ENCODE results near the gene ANKRD13A. TPM values are rescaled to one million over a fixed set of nuclear protein-coding genes. Genes with fewer than 3 reads are reported as not detected.

Gene ANKRD13A
- total and polyA plus RNA-seq, 2 of the 13 experiments (the other 11 are each of a cell fraction or from before 2014, with no cell fraction given): 34.1 to 41.6 TPM

DNA sequence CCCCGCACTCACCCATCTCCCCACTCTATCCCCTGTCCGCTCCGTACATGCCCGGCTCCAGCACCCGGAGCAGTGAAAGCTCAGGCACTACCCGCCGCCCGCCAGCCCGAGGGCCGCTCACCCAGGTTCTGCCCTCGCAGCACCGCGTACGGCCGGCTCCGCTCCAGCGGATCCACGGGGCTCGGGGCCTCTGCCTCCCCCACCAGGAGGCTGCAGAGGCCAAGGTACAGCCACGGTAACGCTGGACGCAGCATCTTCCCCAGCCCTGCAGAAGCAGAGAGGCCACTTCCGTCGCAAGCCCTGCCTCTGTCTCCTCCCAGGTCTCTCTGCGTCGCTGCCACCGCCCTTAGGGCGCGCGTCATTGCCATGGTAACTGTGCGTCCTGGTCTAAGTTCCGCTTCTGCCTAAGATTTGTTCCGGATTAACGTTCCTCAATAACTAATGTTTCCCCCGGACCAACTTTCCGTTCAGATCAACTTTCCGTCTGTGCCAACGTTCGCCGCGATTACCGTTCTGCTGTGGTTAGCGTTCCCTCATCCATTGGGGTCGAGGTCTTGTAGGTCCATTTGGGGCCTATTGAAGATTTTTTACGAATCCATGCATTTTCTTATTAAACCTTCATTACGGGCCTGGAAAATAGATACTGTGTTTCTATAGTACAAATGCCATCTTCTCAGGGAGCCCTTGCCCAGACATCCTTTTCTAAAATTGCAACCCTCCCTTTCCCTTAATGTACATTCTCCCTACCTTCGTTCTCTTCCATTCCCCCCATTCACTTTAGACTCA lies 49.2 kb downstream of the ANKRD13A start, which contains the start of gene C12orf76:
TSS of gene C12orf76 (minus strand) at position 281 of the 786 bp plus-strand sequence. CDS start at position 254, 27 bp downstream.
- in situ Hi-C loops (cut with HindIII; ENCODE audit: extremely low pct_ligation_motif_present, low pct_unique_long_range_greater_than_20kb) (no loop called here), intact Hi-C loops (cut with micrococcal nuclease; ENCODE audit: unreplicated experiment) (loop anchor here (2.0 kb wide), 1 partner anchor 30 kb away; no protein-coding TSS in a partner anchor)
- Histone ChIP-seq H3K4me3 (replicated peaks in 1 of 3; ENCODE audit: insufficient read depth in 1 of 3, low read depth in 2 of 3, low read length in 3 of 3) (peak within 1 kb of the TSS; percentile 73 to 90 (median 89)), H3K27ac (ENCODE audit: extremely low read length, insufficient read depth, low read length) (peak within 1 kb of the TSS; percentile 77), H3K4me2 (ENCODE audit: low read depth, low read length) (peak within 1 kb of the TSS; percentile 83), H4K20me1 (ENCODE audit: insufficient read depth, low read length) (no peaks in the 10 kb centered on the region), H3K27me3 (ENCODE audit: control insufficient read depth in 1 of 2, insufficient read depth in 2 of 2, low read length in 2 of 2) (no peaks in the 10 kb centered on the region), H2AFZ (ENCODE audit: low read length) (peak within 1 kb of the TSS; percentile 11), H3K4me1 (ENCODE audit: insufficient read depth, low read length) (peaks cover 39% of the 10 kb centered on the region), H3K9ac (ENCODE audit: insufficient read depth, low read depth, low read length) (peak within 1 kb of the TSS; percentile 82), H3K79me2 (ENCODE audit: insufficient read depth, low read length) (peaks cover 25% of the 10 kb centered on the region), H3K36me3 (replicated peaks in 1 of 2; ENCODE audit: control insufficient read depth in 1 of 2, insufficient read depth in 2 of 2, low read length in 2 of 2) (peaks cover 0 to 2% of the 10 kb centered on the region in 2 experiments; a peak in 1 of 5 replicates), H3K9me3 (ENCODE audit: low read length) (no peaks in the 10 kb centered on the region)
- peak; percentile 93 for DNase-seq (ENCODE audit: low spot score)
- WGBS (ENCODE audit: low lambda C conversion rate): 2% methylated on average over 20 of the region's 47 CpGs
- ChIA-PET POLR2A (interaction anchor here (0.9 to 2.1 kb wide), 6 partner anchors 12 to 43 kb away, joined by 3 to 12 read pairs (median 6); no protein-coding TSS in a partner anchor), CTCF (ENCODE audit: low intra/inter-chr PET ratio, low total read pairs) (no interaction called here)
- ATAC-seq: peak; percentile 99
- no TSS peak for BruUV-seq (replicated peaks)
- FAIRE-seq: peak; percentile 99
- no peak for TF ChIP-seq SCMH1 (CRISPR knock-in tag; IDR thresholded peaks at IDR 0.05; ENCODE audit: borderline replicate concordance)
- TF ChIP-seq RFX3 (CRISPR knock-in tag; IDR thresholded peaks at IDR 0.05): peak; percentile 99
- TF ChIP-seq ZSCAN22 (CRISPR knock-in tag; IDR thresholded peaks at IDR 0.05): no peak
- no peak for TF ChIP-seq NCOA5 (CRISPR knock-in tag; IDR thresholded peaks at IDR 0.05)
- no peak for TF ChIP-seq ZFP62 (CRISPR knock-in tag; IDR thresholded peaks at IDR 0.05)
- no peak for TF ChIP-seq BHLHE40 (IDR thresholded peaks at IDR 0.05; ENCODE audit: low read length)
- TF ChIP-seq SKIL (CRISPR knock-in tag; IDR thresholded peaks at IDR 0.05; ENCODE audit: borderline replicate concordance): no peak
- TF ChIP-seq ZKSCAN5 (CRISPR knock-in tag; IDR thresholded peaks at IDR 0.05): no peak
- no peak for TF ChIP-seq BCL6 (CRISPR knock-in tag; IDR thresholded peaks at IDR 0.05)
- TF ChIP-seq GPBP1L1 (CRISPR knock-in tag; IDR thresholded peaks at IDR 0.05): no peak
- TF ChIP-seq SPEN (CRISPR knock-in tag; IDR thresholded peaks at IDR 0.05; ENCODE audit: low read depth): peak; percentile 90
- peak; percentile 30; the same call in 1 of the 2 replicates for TF ChIP-seq CHD2 (IDR thresholded peaks at IDR 0.05; ENCODE audit: low read depth, low read length)
- peak; percentile 57; the same call in 1 of the 2 replicates for TF ChIP-seq ZSCAN25 (CRISPR knock-in tag; IDR thresholded peaks at IDR 0.05)
- peak; percentile 23; the same call in 1 of the 2 replicates for TF ChIP-seq ZNF567 (CRISPR knock-in tag; IDR thresholded peaks at IDR 0.05; ENCODE audit: borderline replicate concordance)
- no peak for TF ChIP-seq ZNF24 (IDR thresholded peaks at IDR 0.05)
- TF ChIP-seq, protein P1, sequence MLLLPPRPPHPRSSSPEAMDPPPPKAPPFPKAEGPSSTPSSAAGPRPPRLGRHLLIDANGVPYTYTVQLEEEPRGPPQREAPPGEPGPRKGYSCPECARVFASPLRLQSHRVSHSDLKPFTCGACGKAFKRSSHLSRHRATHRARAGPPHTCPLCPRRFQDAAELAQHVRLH (CRISPR knock-in tag; IDR thresholded peaks at IDR 0.05; ENCODE audit: borderline replicate concordance, low read depth): peak; percentile 85; the same call in 1 of the 2 replicates
- peak; percentile 99 for TF ChIP-seq MIXL1 (CRISPR knock-in tag; IDR thresholded peaks at IDR 0.05)
- TF ChIP-seq ZNF569 (CRISPR knock-in tag; IDR thresholded peaks at IDR 0.05; ENCODE audit: borderline replicate concordance): no peak
- peak; percentile 62; the same call in 1 of the 2 replicates for TF ChIP-seq ATF1 (CRISPR knock-in tag; IDR thresholded peaks at IDR 0.05)
- peak; percentile 78 for TF ChIP-seq ZNF430 (CRISPR knock-in tag; IDR thresholded peaks at IDR 0.05)
- TF ChIP-seq ZNF746 (CRISPR knock-in tag; IDR thresholded peaks at IDR 0.05): no peak

All from HepG2 (cell line).